ENCODE results near the gene SERPIND1.

SERPIND1 gene

GRCh38 chr22:20776624-20777405, 2.9 kb downstream of the SERPIND1 start:
- DNase-seq = no peak

DNA sequence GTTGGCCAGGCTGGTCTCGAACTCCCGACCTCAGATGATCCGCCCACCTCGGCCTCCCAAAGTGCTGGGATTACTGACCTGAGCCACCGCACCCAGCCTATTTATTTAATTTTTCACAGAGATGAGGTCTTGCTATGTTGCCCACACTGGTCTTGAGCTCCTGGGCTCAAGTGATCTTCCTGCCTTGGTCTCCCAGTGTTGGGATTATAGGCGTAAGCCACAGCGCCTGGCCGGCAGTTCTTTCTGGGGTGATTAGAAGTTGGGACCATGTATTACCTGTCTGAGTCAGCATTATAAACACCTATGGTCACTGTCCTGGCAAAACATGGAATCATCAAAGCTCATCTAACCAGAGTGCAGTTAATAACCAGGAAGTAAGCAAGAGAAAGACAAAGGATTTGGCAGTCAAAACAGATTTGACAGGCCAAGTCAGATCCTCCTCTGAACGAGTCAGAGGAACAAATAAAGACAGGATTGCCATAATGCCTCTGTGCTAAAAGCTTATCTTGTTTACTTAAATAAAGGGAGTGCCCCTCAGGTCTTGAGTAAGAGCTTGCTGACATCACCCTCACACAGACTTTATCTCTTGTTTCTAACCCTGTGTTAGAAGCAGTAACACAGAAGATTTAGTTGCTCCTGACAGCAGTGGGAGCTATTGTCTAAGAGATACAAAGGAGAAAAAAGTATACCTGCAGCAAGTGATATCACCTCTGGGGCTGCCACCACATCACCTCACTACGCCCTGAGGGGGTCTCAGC, 3.7 kb downstream of the SERPIND1 start:
- no peak for DNase-seq

GRCh38 chr22:20779014-20779817, 5.3 kb downstream of the SERPIND1 start:
- no peak for DNase-seq

DNA sequence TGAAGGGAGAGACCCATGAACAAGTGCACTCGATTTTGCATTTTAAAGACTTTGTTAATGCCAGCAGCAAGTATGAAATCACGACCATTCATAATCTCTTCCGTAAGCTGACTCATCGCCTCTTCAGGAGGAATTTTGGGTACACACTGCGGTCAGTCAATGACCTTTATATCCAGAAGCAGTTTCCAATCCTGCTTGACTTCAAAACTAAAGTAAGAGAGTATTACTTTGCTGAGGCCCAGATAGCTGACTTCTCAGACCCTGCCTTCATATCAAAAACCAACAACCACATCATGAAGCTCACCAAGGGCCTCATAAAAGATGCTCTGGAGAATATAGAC, 5.9 kb downstream of the SERPIND1 start:
- DNase-seq = no peak

GRCh38 chr22:20781272-20781990, 7.5 kb downstream of the SERPIND1 start:
- peak; percentile 33 to 55 for DNase-seq

DNA sequence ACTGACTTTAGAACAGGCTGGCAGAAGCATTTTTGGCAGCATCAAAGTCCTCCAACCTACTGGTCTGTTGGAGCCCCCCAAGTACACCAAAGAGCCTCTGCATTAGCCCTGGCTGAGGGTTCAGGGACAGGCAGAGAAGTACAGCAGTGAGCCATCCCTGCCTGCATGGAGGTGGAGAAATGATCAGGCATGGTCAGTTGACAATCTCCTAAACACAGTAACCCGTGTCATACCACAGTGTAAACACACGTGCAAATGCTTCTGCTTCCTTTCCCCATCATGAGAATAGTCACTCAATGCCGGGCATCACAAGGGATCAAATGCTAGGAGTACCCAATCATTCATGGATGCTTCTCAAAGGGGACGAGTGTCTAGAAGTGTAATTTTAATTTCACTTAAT, 8.2 kb downstream of the SERPIND1 start:
- no peak for DNase-seq

GRCh38 chr22:20782596-20783299, 8.8 kb downstream of the SERPIND1 start:
- DNase-seq = no peak

- DNase-seq = no peak
Measured at GRCh38 chr22:20783300-20783673, 9.4 kb downstream of the SERPIND1 start.

- peak; percentile 17 to 52 for DNase-seq
Measured at GRCh38 chr22:20783844-20784723, 10.2 kb downstream of the SERPIND1 start.

DNA sequence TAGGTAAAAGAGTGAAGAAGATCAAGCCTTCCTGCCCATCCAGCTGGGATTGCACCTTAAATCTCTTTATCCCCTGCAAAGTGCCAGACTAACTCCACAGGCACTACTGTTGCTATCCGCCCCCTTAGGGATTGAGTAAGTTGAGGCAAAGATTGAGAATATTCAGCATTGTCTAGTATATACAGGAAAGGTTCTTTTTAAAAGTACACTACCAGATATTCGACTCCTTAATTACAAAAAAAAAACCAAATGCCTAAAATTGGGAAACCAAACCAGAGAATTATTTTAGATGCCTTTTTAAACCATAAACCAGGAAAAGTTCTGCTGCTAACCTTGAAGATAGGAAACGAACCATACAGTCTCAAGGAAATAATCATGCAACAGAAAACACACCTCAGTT, 11.5 kb downstream of the SERPIND1 start:
- DNase-seq = no peak

- no peak for DNase-seq
Measured at GRCh38 chr22:20786048-20786447, 12.1 kb downstream of the SERPIND1 start.

DNA sequence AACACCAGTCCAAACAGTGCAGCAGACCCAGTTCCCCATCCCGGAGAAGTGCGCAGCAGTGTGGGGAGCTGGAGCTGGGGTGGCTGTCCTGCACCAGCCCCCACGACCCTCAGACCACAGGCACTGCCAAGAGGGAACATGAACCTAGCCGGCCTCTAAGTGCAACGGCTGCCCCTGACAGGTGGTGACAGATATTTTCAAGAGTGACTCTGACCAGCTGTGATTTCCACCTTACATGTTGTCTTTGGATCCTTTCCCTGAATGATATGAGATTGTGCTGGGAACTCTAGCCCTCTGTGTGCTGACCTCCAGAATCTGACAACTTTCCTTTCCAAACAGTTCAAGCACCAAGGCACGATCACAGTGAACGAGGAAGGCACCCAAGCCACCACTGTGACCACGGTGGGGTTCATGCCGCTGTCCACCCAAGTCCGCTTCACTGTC, 12.6 kb downstream of the SERPIND1 start:
- no peak for DNase-seq

DNA sequence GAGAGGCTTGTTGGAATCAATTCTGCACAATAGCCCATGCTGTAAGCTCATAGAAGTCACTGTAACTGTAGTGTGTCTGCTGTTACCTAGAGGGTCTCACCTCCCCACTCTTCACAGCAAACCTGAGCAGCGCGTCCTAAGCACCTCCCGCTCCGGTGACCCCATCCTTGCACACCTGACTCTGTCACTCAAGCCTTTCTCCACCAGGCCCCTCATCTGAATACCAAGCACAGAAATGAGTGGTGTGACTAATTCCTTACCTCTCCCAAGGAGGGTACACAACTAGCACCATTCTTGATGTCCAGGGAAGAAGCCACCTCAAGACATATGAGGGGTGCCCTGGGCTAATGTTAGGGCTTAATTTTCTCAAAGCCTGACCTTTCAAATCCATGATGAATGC, 13.3 kb downstream of the SERPIND1 start:
- no peak for DNase-seq

- no peak for DNase-seq
Measured at GRCh38 chr22:20787746-20788626, 14.1 kb downstream of the SERPIND1 start.

GRCh38 chr22:20788627-20789344, 14.9 kb downstream of the SERPIND1 start:
- no peak for DNase-seq

DNA sequence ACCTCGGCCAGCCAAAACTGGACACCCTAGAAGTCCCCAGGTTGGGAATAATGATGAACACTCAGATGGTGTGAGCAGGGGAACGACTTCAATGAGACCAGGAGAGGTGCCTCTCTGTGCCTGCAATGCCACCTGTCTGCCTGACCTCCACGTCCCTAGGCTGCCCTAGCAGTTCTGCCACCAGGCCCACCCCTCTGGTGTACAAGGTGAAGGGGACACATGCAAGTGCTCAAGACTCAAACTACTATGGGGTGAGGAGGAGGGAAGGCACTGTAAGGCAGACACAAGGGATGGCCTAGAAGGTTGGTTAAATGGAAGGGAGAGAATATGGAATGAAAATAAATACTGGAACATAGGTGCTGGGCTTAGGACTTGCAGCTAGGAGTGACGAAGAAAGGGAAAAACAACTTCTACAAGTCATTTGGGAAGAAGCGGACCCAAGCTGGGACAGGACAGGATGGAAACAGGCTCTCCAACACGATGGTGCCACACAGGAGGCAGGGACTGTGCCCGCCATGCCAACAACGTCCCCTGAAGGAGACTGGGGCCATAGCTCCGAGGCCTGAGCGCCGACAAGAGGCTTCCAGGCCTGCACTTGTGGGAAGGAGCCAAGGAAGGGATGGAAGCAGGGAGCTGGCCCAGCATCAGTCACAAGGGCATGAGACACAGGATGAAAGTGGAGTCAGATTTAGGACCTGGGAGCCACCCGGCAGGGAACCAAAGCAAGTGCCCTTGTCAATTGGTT, 18.5 kb downstream of the SERPIND1 start:
- DNase-seq = no peak

DNA sequence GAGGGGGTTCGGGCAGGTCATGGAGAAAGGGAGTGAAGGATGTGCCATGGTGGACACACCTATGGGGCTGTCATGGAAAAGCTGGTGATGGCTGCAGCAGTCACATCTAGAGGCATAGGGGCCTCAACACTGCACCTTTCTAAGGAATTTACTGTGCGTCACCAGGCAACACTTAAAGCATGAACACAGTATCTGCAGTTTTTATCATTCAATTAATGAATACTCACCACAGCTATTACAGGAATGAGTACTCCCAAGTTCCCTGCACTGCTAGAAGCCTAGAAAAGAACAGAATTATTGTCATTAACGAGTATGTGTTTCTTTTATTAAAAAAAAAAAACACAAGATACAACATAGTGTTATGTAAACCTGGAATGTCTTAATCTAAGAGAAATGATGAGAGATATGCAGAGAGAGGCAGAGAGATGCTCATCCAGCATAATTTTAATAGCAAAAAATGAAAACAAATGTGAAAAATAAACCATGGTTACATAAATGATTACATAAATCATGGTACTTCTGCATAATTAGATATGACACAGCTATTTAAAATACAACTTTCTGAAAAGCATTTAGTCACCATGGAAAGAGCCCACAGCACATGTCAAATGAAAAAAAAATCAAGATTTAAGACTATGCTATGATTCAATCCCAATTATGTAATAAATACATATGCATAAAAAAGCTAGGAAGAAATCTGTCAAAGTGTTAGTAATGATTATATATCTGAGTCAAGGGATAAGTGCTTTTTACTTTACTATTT, 19.2 kb downstream of the SERPIND1 start:
- no peak for DNase-seq

Measured in activated CD4-positive, alpha-beta T cell treated with anti-CD3 and anti-CD28 coated beads, Interleukin-2, amount 50 U/mL, for 48 hours (primary cell).